HG03354 (cell line): Measurements from ENCODE around the gene STK24.

ENCODE experiments used
- ATAC-seq: cut with Tn5 transposase; IDR thresholded peaks from one replicate; pipeline ENCODE4 v1.9.1; 2021; ENCODE audit warnings: mild to moderate bottlenecking; ENCODE audit not compliant: unreplicated experiment, poor library complexity, severe bottlenecking

Gene STK24

DNA sequence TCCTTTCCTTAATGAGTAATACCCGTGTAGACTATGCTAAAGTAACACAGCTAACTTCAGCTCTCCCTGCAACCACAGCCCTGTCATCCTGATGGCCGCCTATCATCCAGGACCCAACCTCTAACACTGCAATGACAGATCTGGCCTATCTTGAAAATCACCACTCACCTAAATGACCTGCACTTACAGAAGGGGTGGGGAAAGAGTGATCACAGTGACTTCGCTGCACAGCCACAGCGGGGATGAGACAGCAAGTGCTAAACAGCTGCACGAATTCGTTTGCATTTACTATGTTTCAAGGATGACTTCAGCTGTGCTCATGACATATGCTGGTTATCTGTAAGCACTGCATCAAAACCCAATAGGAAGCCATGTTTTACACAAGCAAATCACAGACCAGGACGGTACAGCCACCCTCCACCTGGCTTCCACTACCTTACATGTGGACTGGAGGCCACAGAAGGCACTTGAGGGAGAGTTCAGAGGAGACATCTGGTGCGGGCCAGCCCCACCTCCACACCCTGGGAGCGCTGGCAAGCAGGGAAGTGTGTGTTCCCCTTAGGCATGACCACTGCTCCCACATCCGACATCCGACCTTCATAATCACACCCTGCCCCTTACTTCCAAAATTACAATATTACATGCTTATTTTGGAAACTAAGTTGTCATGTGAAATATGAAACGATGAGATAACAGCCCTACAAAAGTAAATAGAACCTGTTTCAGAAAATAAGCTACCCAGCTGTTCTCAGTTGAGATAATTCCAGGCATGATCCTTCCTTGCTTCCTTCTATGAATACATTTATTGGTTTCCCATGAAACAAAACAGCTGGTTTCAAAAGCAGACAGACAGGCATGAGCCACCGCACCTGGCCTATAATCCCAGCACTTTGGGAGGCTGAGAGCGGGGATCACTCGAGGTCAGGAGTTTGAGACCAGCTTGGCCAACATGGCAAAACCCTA lies 95.7 kb downstream of the STK24 start:
- no peak for ATAC-seq

DNA sequence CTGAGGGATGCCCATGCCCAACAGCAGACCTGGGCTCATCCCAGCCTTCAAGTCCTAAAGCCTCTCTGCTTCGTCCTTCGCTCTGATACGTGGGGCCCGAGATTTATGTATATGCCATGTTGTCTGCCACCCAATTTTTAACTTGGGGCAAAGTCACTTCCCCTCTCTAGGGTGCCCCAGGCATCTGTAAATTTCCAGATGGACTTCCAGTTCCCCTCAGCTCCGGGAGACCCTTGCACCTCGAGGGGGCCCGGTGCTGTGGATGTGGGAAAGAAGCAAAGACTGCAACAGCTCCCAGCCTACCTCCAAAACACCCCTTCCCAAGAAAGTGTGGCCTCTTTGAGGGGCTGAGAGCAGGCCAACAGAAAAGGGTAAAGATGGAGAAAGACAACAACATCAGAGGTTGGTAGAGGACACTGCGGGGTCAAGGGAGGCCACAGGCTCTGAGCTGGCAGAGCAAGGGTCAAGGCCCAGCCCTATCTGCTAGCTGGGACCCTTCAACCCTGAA lies 97.4 kb downstream of the STK24 start:
- ATAC-seq, result no peak

DNA sequence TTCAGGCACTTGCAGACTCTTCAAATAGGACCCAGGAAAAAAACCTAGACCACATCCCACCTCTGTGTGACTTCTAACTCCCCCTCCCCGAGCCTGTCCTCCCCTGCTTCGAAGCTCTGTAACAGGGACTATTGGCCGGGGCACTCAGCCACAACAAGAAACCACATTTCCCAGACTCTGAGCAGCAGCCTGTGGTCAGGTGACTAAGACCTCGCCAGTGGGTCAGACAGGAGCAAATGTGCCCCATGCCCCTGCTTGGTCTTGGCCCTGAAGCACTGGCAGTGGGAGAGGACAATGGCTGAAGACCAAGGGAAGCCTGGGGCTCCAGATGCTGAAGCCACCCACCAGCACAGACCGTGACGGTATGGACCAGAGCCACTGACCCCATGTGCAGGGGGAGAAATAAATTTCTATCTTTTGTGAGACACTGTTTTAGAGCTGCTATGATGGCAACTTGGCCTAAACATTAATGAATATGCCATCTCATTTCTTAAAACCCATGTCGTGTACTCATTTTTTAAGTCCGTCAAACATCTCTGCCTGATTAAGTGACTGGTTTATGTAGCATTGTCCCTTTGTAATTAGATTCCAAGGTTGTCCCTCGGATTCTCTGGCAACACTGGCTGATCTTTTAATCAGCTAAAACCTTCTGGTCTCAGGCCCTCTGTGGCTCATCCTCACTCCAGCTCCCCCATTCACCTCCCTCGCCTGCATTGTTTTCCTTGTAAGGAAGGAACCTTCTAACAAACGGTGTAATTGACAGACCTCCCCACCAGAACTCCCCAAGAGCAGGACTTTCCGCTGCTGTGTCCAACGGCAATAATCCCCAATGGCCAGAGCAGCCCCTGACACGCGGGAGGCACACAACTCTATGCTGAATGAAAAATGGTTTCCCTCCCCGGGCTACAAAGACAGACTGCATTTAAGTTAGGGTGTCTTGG lies 98.4 kb downstream of the STK24 start:
- ATAC-seq, result peak; percentile 46

DNA sequence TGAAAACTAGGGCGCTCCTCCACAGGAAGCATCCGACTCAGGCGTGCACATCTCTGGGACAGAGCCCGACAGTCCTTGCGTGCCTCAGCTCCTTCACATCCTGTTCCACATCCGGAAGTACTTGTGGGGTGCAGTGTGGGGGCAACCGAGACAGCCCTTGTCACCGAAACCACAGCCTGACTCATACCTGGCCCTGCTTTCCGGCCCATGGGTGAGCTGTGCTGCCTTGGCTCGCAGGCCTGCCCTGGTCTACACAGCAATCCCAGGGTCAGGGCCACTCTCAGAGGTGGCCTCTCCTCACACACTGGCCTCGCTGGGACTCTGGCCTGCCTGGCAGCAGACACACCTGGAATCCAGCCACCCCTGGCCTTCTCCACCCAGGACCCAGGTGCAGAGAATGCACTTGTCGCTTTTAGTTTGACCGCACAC lies 100.4 kb downstream of the STK24 start:
- peak; percentile 97 for ATAC-seq

DNA sequence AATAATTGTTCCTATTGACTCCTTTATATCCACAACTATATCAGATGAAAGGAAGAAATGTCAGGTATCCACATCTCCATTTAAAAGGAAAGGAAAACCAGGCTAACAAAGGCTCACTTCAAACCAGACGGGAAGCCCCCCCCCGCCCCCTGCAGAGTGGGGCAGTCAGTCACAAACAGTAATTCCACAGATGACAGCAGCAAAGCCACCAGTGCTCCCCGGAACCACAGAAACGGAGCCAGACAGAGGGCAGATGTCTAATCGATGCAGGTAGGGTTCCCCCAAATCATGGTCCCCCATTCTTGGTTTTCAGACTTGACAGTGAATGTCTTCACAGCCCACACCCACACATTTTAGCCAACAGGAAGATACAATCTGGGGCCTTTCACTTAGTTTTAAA lies 100.8 kb downstream of the STK24 start:
- peak; percentile 55 for ATAC-seq

DNA sequence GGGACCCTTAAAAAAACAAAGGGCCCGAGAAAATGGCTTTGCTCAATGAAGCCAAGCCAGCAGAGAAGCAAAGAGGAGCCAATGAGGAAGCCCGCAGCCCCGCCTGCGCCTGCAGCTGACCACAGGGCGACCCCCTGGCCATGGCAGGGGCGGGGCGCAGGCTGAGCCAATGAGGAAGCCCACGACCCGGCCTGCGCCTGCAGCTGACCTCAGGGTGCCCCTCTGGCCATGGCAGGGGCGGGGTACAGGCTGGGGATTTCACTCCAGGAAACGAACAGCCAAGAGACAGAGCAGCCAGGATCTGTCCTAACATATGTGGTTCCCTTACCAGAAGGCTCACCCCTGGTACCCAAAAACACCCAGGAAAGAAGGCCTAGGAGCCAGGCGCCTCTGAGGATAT lies 101.4 kb downstream of the STK24 start:
- no peak for ATAC-seq

DNA sequence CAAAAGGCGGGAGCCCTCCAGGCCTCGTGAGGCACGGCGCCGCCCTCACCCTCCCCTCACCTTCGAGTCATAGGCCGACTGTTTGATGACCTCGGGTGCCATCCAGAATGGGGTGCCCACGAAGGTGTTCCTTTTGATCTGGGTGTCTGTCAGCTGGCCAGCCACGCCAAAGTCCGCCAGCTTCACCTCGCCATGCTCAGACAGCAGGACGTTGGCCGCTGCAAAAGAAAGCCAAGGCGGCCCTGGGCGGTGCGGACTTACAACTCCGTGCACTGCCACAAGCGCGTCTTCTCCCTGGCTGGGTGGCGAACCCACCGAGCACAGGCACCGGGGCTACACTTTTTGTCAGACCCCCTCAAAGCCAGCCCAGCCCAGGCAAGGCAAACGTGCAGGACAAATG lies 102.1 kb downstream of the STK24 start:
- ATAC-seq, result no peak

DNA sequence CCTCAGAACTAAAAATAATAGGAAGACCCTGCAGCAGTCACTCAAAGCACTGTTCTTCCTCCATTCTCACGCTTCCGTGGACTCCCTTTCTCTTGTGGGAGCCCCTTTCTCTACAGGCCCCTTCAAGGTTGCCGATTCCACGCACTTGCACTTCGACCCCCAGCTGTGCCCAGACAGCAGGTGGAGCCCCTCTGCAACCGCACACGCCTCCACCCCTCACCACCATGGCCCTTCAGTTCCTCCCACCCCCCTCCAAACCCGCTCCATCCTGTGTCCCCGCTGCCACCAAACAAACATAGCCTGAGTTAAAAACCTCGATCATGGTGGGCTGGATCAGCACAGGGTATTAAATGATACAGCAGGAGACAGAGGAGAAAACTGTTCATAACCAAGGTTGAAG lies 102.6 kb downstream of the STK24 start:
- ATAC-seq, result no peak

DNA sequence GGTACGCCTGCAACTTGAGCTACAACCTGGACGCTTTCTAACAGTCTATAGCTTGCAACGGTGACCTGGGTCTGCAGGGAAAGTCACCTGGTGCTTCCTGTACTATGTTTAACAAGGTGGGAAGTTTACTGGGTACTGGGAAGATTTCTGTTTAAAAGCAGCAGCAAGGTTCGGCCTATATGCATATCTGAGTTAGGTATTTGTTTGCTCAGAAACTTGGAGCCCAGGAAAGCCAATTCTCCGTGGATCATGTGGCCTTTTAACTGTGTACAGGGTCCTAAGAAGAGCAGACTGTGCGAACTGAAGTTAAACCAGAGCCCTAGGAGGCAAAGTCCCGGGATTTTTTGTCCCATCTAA lies 103.1 kb downstream of the STK24 start:
- no peak for ATAC-seq

DNA sequence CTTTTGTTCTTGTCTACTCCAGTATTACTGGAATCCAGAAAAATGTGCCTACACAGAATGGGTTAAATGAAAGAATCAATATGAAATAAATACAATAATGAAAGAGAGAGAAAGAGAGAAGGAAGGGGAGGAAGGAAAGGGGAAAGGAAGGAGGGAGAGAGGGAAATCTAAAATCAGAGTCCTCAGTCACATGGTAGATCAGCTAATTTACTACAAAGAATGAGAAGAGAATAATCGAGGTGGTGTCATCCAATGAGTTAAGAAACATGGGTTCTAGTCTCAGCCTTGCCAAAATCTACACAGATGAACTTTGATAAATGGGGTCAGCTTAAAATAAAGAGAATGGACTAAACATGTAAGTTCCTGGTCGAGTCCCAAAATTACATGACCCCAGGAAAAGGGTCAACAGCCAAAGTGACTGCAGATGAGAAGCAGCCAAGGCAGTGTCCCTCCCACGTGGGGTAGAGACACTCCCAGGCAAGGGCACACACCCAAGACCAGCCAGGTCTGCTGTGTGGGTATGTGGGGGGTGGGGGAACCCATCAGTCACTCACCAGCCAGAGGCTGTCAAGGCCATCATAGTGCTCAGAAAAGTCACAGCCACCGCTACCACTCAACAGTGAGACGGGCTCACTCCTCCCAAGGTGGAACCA lies 103.6 kb downstream of the STK24 start:
- ATAC-seq, result no peak

DNA sequence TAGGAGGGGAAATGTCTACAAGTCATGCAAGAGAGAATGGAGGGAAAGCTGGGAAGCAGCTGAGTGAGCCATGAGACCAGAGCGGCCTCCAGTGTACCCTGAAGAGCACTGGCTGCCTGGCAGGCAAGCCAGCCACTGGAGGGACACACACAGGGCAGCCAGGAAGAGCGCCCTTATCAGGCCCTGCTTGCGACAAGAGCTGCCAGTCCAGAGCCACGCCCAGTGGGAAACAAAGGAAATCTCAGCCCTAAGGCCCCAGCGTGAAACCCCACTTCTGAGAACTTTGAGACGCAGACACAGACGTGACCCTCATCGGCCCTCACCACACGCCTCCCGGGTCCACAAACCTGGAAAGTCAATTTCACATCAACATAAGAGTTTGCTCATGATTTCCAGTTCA lies 105.0 kb downstream of the STK24 start:
- ATAC-seq, result no peak

DNA sequence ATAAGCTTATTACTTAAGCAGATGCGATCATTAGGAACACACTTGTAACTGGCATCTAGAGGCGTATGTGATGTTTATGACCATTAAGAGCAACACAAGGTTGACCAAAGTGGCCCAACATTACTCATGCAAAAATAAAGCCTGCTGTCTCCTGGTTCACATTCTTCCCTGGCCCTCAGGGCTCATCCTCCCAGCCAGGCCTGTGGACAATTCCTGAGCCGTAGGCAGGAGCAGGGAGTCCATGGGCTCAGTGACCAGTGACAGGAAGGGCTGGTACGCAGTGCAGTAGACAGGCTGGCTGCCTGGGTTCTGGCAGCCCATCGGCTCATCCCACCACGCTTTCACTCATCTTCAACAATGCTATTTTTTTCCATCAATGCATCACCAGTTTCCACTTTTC lies 106.0 kb downstream of the STK24 start:
- no peak for ATAC-seq

DNA sequence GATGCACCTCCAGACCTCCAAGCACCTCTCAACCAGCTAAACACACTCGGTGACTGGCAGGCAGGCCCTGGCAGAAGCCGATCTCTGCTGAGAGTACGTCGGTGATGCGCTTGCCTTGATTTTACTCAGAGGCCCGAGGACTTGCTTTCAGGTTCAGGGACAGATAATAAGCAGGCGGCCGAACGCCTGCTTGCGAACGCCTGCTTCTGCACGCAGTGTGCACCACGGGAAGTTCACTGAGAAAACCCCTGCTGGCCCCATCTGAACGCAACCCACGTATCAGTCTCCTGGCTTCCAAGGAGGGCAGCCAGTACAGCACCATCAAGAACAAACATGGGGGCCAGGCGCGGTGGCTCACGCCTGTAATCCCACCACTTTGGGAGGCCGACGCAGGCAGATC lies 108.0 kb downstream of the STK24 start:
- ATAC-seq, result no peak

DNA sequence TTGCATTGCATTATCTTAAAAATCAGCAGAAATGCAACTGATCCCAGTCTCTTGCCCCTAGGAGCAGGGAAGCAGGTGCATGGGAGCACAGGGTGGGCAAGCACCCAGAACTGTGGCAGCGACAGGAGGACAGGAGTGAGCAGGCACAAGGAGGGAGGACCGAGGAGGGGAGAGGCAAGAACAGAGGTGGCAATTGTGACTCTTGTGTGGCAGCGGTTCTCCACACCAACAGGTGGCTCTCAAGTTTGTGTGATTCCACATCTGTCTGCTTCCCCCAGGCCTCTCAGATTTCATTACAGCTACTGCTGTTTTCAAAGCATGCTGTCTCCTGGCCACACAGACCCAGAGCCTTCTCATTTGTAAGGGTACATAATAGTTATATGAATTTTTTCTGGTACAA lies 108.5 kb downstream of the STK24 start:
- no peak for ATAC-seq

DNA sequence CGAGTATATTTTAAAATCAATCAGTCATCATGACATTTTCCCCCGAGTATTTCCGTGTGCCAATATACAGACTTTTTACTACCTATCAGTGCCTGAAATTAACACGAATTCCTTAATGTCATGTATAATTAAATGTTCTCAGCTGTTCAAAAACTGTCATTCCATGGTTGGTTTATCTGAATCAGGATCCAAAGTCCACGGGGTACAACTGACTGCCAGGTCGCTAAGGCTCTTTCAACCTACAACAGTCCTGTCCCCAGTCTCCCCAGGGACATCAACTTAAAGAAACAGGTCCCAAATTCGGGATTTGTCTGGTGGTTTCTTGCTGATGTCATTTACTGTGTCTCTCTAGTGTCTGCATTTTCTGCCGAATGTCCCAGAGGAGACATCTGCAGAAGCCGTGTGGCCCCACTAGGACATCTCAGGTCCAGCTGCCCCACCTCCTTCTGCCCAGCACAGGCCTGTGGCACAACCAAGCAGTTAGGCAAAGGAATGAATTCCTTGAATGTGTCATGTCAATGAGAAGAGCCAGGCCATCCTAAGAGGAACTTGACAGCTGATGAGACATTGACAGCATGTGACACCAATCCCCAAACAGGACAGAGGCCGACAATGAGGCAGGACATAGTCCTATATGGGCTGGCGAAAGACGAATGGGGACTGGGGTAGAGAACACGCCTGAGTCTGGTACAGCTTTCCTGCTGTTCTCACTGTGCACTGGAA lies 109.5 kb downstream of the STK24 start:
- ATAC-seq, result no peak

DNA sequence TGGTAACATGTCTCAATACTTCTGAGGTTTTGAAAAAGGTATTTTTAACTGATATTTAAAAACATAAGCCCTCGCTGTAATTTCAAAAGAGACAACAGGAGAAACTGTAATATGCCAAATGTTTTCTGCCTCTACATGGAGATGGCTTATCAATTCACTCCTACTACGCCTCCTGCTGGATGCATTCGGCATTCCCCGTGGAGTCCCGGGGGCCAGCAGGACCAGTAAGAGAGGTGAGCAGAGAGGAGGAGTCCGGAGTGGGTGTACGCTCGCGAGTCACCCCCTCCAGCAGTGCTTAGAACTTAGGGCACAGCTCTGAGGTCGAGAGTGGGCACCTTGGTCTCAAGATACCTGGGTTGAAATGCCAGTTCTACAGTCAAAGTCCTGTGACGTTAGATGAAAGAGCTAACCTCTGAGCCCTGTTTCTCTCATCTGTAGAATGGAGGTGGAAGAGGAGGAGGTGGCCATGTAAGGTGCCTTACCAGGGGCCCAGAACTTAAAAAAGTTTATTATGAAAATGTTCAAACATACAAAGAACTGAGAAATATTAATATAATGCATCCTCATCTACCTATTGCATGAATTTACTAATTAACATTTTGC lies 110.2 kb downstream of the STK24 start:
- peak; percentile 54 for ATAC-seq

DNA sequence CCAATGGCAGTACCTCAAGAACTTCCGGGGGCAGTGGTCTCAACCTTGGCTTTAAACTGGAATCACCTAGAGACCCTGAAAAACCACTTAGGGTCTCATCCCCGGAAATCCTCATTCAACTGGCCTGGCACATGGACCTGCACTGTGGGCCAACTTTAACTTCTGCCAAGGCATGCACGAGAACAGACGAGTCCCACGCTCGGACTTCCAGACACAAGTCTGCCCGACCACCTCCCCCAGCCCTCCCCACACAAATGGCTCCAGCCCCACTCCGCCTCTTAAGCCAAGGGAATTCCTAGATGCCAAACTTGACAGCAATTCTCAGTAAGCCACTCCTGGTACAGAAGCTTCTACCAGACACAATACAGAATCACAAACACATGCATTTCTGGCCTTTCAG lies 114.0 kb downstream of the STK24 start:
- ATAC-seq, result no peak

DNA sequence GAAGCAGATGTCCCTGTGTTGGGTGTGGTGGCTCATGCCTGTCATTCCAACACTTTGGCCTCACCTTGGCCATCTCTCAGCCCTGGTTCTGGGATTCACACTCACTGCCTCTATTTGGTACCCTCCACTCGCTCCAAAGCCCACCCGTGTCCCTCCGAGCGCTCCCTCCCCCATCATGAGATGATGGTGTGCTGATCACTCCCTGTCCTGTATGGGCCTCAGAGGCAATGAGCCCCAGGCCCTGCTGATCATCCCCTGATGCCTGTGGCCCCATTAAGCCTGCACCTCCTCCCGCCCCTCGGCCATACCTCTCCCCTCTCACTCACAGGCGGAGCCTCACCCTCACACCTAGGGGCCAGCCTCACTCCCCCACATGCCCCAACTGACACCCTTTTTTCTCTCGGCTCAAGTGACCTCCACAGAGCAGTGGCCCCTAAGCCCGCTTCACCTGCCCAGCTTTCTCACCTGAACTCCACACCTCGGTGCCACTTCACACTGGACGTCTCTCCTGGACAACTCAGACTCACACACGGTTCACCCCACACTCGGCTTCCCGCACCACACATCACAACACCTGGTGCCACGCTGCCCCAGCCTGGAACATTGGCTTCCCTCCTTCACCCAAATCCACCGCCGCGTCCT lies 114.5 kb downstream of the STK24 start:
- no peak for ATAC-seq
